Fibroblast of gingiva (primary cell): ENCODE results near the gene DNER.

Experiments used
- DNase-seq: peaks from one replicate; pipeline ENCODE4 v3.0.0-alpha.2; 2011; ENCODE audit warnings: low read depth

The DNER gene

GRCh38 chr2:229488232-229488631, 226.1 kb downstream of the DNER start:
- no peak for DNase-seq

DNA sequence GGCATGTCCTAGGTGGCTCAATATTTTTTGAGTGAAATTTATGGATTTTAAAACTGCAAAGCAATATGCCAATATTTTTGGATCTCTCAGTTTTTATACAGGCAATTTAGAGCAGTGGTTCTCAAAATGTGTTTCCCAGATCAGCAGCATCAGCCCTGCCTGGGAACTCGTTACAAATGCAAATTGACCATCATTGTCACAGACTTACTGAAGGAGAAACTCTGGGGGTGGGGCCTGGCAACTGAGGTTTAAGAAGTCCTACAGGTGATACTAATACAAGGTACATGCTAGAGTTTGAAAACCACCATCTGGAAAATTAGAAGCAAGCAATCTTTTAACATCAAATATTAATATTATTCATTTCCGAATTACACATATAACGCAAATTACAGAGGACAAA, 227.7 kb downstream of the DNER start:
- DNase-seq: no peak

DNA sequence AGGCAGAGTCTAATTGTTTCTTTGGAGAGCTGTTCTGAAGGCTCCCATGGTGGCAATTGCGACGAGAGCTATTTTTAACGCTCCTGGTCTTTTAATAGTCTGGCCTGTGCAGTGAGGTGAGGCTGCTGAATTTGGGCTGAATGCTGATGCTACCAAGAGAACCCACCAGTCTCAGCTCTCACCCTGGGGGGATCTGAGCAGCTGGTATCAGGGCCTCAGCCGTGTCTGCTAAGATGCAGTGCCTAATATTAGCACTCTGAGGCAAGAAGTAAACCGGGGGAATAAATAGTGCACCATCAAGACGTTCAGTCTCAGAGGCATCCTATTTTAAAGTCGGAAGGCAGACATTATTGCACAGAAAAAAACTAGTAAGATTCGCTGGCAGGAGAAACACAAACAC, 228.5 kb downstream of the DNER start:
- DNase-seq: no peak

DNA sequence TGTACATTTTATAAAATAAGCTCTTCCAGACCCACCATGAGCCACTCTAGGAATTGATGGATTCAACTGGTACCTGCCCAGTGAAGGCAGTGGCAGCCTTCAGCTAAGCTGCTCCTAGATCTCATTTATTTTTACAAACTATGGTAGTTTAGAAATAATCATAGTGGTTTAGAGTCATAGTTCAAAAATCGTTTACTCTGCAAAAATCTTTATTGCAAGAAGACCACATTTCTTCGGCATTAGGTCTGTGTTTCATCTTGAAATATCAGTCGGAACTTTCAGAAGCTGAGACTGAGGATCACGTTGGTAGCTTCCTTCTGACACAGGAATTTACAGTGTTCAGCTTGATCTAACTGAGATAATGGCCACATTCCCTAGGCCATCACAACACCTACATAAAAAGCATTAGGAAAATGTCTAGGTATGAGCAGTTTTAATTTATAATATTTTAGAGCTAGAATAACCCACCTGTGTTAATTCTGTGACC, 237.0 kb downstream of the DNER start:
- DNase-seq: no peak

GRCh38 chr2:229475778-229476177, 238.6 kb downstream of the DNER start:
- peak; percentile 17 for DNase-seq

DNA sequence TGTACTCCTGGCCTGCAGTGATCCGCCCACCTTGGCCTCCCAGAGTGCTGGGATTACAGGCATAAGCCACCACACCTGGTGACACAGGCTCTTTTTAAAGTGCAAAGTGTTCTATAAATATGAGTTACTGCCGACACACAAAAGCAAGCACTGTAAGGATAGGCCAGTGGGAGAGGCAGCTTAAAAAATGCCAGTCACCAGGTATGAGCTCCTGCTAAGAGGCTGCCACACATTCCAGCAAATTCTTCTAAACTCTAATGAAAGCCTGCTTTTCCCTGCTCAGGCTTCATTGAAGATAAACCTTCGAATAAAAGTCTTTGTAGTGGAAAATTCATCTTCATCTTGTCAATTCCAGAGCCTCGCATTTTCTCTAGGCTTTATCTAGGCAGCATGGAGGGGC, 240.2 kb downstream of the DNER start:
- DNase-seq: no peak

- no peak for DNase-seq
Observed at GRCh38 chr2:229470781-229471180, 243.6 kb downstream of the DNER start.

DNA sequence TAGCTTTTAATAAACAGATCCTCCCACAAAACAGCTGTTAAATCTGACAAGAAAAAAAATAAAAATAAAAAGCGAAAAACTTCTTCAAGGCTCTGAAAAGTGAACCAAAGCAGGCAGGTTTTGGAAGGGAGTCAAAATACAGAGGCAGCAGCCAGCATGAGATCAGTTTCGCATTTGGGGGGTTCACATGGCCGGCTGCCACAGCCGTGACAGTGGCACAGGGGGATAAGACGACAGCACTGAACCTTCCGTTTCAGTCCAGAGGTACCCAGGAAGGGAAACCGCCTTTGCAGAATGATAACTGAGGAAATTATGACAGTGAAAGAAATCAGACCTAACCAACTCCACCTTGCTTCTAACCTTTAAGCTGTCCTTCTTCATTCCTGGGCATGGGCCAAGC, 246.6 kb downstream of the DNER start:
- no peak for DNase-seq

- peak; percentile 78 for DNase-seq
Observed at GRCh38 chr2:229463841-229464346, 250.5 kb downstream of the DNER start.

GRCh38 chr2:229462112-229462511, 252.2 kb downstream of the DNER start:
- no peak for DNase-seq

GRCh38 chr2:229456091-229456490, 258.3 kb downstream of the DNER start:
- DNase-seq: no peak

DNA sequence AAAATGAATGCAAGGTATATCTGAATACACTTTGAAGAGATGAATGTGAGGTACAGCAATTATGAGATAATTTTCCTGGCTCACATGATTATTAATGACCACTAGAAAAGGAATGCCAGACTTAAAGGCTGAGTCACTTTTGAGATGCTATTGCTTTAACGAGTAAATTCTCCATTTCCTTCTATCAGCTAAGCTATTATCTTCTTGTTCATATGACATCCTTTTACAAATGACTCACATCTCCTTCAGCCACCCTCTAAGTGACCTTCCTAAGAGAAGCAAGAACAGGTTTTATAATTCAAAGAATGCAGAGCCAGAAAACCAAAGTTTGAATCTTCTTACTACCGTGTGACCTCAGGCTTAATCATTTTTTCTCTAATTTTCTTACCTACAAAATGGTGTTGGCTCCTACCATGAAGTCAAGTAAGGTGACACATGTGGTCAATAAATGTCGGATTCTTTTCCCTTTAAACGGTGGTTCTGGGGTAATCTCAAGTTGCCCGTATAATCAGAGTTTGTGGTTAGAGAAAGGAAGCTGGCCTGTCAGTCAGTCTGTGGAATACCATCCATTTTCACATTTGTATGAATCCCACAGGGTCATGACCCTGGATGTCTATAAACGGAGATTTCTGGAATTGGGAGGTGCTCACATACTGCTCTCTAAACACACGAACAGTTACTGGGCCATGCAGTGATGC, 259.3 kb downstream of the DNER start:
- peak; percentile 28 for DNase-seq

GRCh38 chr2:229453230-229453629, 261.1 kb downstream of the DNER start:
- no peak for DNase-seq

GRCh38 chr2:229451852-229452251, 262.5 kb downstream of the DNER start:
- no peak for DNase-seq

DNA sequence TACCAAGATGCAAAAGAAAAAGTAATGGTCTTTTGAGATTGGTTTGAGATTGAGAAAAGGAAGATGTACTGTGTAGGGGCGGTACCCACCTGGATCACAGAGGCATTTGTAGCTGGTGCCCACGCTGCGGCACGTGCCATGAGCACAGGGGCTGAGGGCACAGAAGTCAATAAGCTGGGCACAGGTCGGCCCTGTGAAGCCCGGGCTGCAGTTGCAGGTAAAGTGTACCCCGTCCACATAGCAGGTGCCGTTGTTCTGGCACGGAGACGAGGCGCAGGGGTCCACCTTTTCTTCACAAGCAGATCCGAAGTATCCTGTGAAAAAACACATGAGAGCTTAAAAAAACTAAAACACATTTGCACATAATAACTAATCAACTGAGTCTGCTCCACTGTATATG, 267.1 kb downstream of the DNER start:
- no peak for DNase-seq

DNA sequence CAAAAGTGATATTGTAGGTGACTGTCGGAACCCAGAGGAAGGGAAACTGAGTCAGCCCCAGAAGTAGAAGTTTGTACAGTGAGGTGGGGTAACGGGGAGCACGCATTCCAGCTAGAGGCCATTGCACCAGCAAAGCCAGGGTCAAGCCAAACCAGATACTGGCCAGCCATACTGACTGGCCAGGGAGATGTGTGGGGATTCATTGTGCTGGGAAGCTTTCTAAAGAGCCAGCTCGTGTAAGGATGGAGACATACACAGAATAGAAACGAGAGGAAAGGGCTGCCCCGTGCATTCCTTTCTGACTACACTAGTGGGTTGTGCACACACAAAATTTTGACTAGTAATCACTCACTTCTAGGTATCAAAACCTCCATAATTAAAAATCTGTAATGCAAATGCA, 268.0 kb downstream of the DNER start:
- DNase-seq: no peak

GRCh38 chr2:229445501-229446211, 268.7 kb downstream of the DNER start:
- DNase-seq: peak; percentile 68

DNA sequence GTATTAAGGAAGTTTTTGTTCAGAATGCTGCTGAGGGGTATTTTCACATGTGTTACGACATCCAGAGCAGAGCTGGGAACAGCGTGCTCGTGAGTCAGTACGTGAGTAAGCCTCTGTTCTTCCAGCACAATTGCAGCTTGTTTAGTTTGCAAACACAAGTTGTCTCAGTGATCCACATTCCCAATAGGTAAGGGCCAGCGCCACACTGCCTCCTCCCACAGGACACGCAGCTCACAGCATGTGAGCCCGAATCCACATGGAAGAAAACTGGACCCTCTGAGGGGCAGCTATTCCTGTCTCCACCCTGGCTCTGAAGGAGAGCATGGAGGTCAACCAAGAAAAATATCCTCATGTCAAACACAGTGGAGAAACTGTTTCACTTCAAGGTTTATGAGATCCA, 269.3 kb downstream of the DNER start:
- DNase-seq: peak; percentile 95

DNA sequence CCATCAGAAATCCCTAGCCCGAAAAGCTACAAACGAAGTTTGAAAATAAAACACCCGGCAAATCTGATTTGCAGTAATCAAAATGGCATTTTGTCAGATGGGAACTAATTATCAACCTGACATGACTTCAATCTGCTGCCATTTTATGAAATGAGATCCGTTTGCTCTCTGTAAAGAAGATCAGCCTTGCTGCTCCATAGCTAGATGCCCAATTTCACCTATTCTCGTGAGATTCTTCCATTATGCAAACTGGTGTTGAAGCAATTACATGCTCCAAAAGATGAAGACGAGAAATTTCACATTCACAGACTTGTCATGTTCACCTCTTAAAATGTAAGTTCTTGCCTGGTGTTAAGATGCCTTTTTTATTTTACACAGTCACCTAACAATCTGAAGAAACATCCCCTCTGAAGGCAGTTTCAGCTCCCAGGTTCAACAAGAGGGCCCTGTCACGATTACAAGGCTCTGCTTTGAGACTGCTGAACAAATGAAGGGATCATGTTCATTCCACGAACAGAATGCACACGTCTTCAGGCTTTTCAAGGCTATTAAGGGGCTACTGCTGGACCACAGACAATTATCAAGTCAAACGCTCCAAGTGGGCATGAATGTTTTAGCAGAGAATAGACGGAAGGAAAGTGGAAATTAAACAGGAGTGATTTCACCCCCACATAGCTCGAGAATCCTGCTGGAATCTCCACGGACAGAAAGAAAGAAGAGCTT, 270.6 kb downstream of the DNER start:
- DNase-seq: no peak

GRCh38 chr2:229443141-229443540, 271.2 kb downstream of the DNER start:
- no peak for DNase-seq

DNA sequence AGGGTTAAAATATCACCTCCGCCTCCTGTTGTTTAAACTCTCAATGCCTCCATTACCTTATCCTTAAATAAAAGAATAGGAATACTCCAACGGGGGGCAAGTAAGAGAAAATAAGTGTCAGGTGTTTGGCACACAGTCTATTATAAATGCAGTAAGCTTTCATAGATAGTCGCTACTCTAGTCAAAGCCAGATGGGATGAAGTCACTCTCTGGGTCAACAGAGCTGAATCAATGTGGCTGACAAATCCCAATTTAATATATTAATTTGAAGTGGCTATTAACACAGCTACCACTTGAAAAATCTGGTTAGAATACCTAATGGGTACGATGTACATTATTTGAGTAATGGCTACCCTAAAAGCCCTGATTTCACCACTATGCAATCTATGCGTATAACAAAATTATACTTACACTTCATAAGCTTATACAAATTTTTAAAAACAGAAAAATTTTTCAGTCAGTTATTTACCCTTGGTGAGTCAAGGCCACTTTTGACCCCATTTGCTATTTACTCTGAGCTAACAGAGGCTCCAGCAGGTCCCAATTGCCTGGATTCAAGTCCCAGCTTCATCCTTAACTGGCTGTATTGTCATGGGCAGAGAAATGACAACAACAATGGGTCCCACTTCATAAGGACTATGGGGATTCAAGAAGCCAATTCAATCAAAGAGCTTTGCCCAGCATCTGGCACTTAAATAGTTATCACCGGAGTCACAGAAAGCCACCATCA, 275.8 kb downstream of the DNER start:
- no peak for DNase-seq

GRCh38 chr2:229437467-229437866, 276.9 kb downstream of the DNER start:
- DNase-seq: no peak
